ENCODE measurements around the gene CLCNKB. TPM values are rescaled to one million over a fixed set of nuclear protein-coding genes. Genes with fewer than 3 reads are reported as not detected.

Gene CLCNKB
- total RNA-seq, 1 experiment from 2014 or later: not detected

DNA sequence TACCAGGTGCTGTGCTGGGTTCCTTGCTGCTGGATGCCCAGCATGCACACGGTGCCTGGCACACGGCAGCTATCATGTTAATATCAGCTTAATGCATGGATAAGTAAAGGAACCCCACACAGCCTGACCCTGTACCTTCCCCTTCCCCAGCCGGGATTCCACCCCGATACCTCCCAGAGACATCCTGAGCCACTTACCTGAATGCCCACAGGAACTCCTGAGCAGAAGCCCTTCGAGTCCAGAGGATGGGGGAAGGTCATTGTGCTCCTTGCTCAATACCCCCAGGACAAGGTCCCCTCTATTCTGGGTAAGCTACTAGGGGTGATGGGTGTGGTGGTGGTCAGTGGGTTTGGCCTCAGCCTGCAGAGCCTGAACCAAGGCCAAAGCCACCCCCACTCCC, 28.5 kb downstream of the CLCNKB start:
- no peaks in the 10 kb centered on the region for H3K27me3 ChIP-seq (ENCODE audit: control insufficient read depth, insufficient read depth, low read length)
- CTCF ChIA-PET: no interaction called here
- H3K9me3 ChIP-seq (ENCODE audit: control insufficient read depth, insufficient read depth, low read depth, low read length): no peaks in the 10 kb centered on the region
- DNase-seq (ENCODE audit: low read depth, low spot score) (no peak), ATAC-seq (no peak)
- TF ChIP-seq REST (IDR thresholded peaks at IDR 0.05; ENCODE audit: insufficient read depth in 1 of 2, low read depth in 2 of 2, low read length in 1 of 2): no peak
- no peak for TF ChIP-seq POLR2AphosphoS5 (IDR thresholded peaks at IDR 0.05; ENCODE audit: low read depth, low read length)
- no peak for TF ChIP-seq SIN3A (IDR thresholded peaks at IDR 0.05; ENCODE audit: borderline replicate concordance, insufficient read depth, low read depth, low read length)
- no peak for TF ChIP-seq TCF7L2 (IDR thresholded peaks at IDR 0.05; ENCODE audit: low read depth, low read length)
- no peak for TF ChIP-seq CTCF (IDR thresholded peaks at IDR 0.05)
- intact Hi-C loops (cut with micrococcal nuclease; ENCODE audit: unreplicated experiment) (no loop called here), in situ Hi-C loops (cut with HindIII; ENCODE audit: low pct_unique_long_range_greater_than_20kb, low sequenced_read_pairs) (no loop called here)
- POLR2A ChIA-PET: no interaction called here
- no peak overlapping the region for H3K27ac ChIP-seq (ENCODE audit: low read length)
- peaks cover 23% of the 10 kb centered on the region for H3K4me1 ChIP-seq (ENCODE audit: control insufficient read depth, insufficient read depth, low read length)
- no TSS peak for BruUV-seq (replicated peaks)
- no peak overlapping the region for H3K4me3 ChIP-seq (ENCODE audit: low read depth in 2 of 2, low read length in 2 of 2)
- H3K36me3 ChIP-seq (ENCODE audit: control insufficient read depth, insufficient read depth, low read length): no peaks in the 10 kb centered on the region

DNA sequence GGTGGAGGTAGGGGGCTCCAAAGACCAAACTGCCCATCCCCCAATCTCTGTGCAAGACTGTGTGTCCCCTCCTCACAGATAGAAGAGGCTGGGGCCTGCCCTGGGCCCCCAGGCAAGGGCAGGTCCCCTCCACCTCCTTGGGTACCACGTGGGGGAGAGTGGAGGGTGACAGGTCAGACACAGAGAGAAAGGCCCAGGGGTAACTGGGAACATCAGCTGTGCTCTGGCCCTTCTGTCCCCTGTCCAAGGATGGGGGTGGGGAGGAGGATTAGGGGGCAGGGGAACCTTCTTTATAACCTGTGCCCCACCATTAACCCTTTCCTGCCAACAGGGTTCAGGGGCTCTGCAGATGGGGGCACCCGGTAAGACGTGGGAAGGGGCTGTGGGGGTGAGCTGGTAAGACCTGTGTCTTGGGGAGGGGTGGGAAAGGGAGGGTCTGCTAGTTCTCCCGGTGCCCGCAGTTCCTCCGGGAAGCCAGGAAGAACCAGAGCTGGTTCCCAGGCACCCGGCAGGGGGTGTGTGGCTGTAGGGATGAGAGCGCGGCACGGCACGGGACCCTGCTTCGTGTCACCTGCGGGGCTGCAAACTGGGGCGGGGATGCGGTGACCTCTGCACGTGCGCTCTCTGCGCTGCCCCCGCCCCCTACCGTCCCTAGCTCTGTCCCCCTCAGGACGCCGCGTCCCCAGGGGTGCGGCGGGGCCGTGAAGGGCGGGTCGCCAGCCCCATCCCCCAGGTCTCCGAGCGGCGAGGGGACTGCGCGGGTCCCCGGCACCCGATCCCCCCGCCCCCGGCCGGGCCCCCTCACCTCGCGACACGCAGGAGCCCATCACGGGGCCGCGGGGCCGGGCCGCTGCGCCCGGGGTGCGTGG, 29.3 kb downstream of the CLCNKB start:
- H3K27ac ChIP-seq (ENCODE audit: low read length): no peak overlapping the region
- in situ Hi-C loops (cut with HindIII; ENCODE audit: low pct_unique_long_range_greater_than_20kb, low sequenced_read_pairs): no loop called here
- no peaks in the 10 kb centered on the region for H3K36me3 ChIP-seq (ENCODE audit: control insufficient read depth, insufficient read depth, low read length)
- no TSS peak for BruUV-seq (replicated peaks)
- intact Hi-C loops (cut with micrococcal nuclease; ENCODE audit: unreplicated experiment): no loop called here
- no peaks in the 10 kb centered on the region for H3K9me3 ChIP-seq (ENCODE audit: control insufficient read depth, insufficient read depth, low read depth, low read length)
- peaks cover 29% of the 10 kb centered on the region for H3K4me1 ChIP-seq (ENCODE audit: control insufficient read depth, insufficient read depth, low read length)
- no peak for DNase-seq (ENCODE audit: low read depth, low spot score)
- ATAC-seq: peak; percentile 25
- ChIA-PET POLR2A (no interaction called here), CTCF (interaction anchor here (0.5 to 1.5 kb wide), 5 partner anchors 8 to 331 kb away, joined by 3 to 10 read pairs (median 5); partner anchors contain the start of gene TMEM82)
- H3K4me3 ChIP-seq (ENCODE audit: low read depth in 2 of 2, low read length in 2 of 2): peak overlapping the region; percentile 45 to 52
- no peaks in the 10 kb centered on the region for H3K27me3 ChIP-seq (ENCODE audit: control insufficient read depth, insufficient read depth, low read length)
- TF ChIP-seq REST (IDR thresholded peaks at IDR 0.05; ENCODE audit: insufficient read depth in 1 of 2, low read depth in 2 of 2, low read length in 1 of 2): no peak
